Measurements from ENCODE around the gene MIOX. TPM values are rescaled to one million over a fixed set of nuclear protein-coding genes. Genes with fewer than 3 reads are reported as not detected.

The MIOX gene
- polyA plus RNA-seq, 1 donor from 2014 or later = not detected

Other genes starting within 250 kb of the MIOX start
- 74.5 and 89.1 TPM in 2 replicates for gene TUBGCP6, start 241.8 kb upstream of the MIOX start, polyA plus RNA-seq
- gene HDAC10, start 235.6 kb upstream of the MIOX start, polyA plus RNA-seq = 39.1 and 40.5 TPM in 2 replicates
- 36.7 and 53.3 TPM in 2 replicates for gene MAPK12, start 225.2 kb upstream of the MIOX start, polyA plus RNA-seq
- gene MAPK11, start 216.5 kb upstream of the MIOX start, polyA plus RNA-seq = 36.3 and 55.0 TPM in 2 replicates
- gene PLXNB2, start 179.2 kb upstream of the MIOX start, polyA plus RNA-seq = 38.6 and 57.4 TPM in 2 replicates
- 51.0 and 58.9 TPM in 2 replicates for gene DENND6B, start 159.8 kb upstream of the MIOX start, polyA plus RNA-seq
- gene PPP6R2, start 143.5 kb upstream of the MIOX start, polyA plus RNA-seq = 84.6 and 85.4 TPM in 2 replicates
- gene SBF1, start 11.8 kb upstream of the MIOX start, polyA plus RNA-seq = 58.9 and 90.1 TPM in 2 replicates
- gene ADM2, start 5.3 kb upstream of the MIOX start, polyA plus RNA-seq = not detected in 2 replicates
- 76.5 and 85.2 TPM in 2 replicates for gene LMF2, start 20.8 kb downstream of the MIOX start, polyA plus RNA-seq
- gene NCAPH2, start 21.4 kb downstream of the MIOX start, polyA plus RNA-seq = 76.8 and 81.1 TPM in 2 replicates
- 8.1 and 9.6 TPM in 2 replicates for gene SCO2, start 38.7 kb downstream of the MIOX start, polyA plus RNA-seq
- gene TYMP, start 43.2 kb downstream of the MIOX start, polyA plus RNA-seq = 0.54 and 0.87 TPM in 2 replicates
- gene KLHDC7B, start 59.0 kb downstream of the MIOX start, polyA plus RNA-seq = not detected in 2 replicates
- not detected in 2 replicates for gene SYCE3, start 76.1 kb downstream of the MIOX start, polyA plus RNA-seq
- gene CPT1B, start 91.6 kb downstream of the MIOX start, polyA plus RNA-seq = 72.4 and 75.1 TPM in 2 replicates
- gene CHKB, start 96.0 kb downstream of the MIOX start, polyA plus RNA-seq = 170 and 173 TPM in 2 replicates
- gene MAPK8IP2, start 113.9 kb downstream of the MIOX start, polyA plus RNA-seq = 48.0 and 54.5 TPM in 2 replicates
- 32.5 and 41.4 TPM in 2 replicates for gene ARSA, start 141.3 kb downstream of the MIOX start, polyA plus RNA-seq
- gene SHANK3, start 186.0 kb downstream of the MIOX start, polyA plus RNA-seq = 5.5 and 6.3 TPM in 2 replicates